ENCODE results near the gene BMP3.

- TF ChIP-seq MAX (IDR thresholded peaks at IDR 0.05) (no peak), CTCF (IDR thresholded peaks at IDR 0.05; ENCODE audit: low read depth, low read length, missing input control) (no peak), ATF3 (IDR thresholded peaks at IDR 0.05) (no peak), TAF1 (conservative IDR thresholded peaks at IDR 0.05) (no peak), GABPA (IDR thresholded peaks at IDR 0.05 in 1 of 2, conservative IDR thresholded peaks at IDR 0.05 in 1 of 2) (no peak), SP1 (IDR thresholded peaks at IDR 0.05) (no peak)
Measured at GRCh38 chr4:81019006-81019405, 11.5 kb upstream of the BMP3 start.
